ENCODE results near the gene TMEM107. TPM values are rescaled to one million over a fixed set of nuclear protein-coding genes. Genes with fewer than 3 reads are reported as not detected.

TMEM107 gene
- total and polyA plus RNA-seq, 2 donors = 21.3 to 71.6 TPM

- H3K9me3 ChIP-seq (ENCODE audit: control insufficient read depth in 2 of 2, insufficient read depth in 1 of 2, low read length in 1 of 2) = peaks cover 0 to 3% of the 10 kb centered on the region in 2 donors
- peak overlapping the region; percentile 9 to 53 for H3K4me3 ChIP-seq (ENCODE audit: low read length in 2 of 2)
- H3K4me1 ChIP-seq (ENCODE audit: control insufficient read depth in 2 of 2, insufficient read depth in 2 of 2, low read length in 2 of 2) = peaks cover 45 to 77% of the 10 kb centered on the region in 2 donors
- H3K27me3 ChIP-seq (ENCODE audit: control insufficient read depth in 2 of 2, insufficient read depth in 1 of 2, low read length in 1 of 2) = no peaks in the 10 kb centered on the region
- peaks cover 14 to 20% of the 10 kb centered on the region in 2 donors for H3K36me3 ChIP-seq (ENCODE audit: control insufficient read depth in 2 of 2, insufficient read depth in 2 of 2, low read length in 1 of 2)
- H3K27ac ChIP-seq (ENCODE audit: low read depth in 1 of 2, low read length in 1 of 2) = peak overlapping the region; percentile 91 to 94
- DNase-seq (ENCODE audit: low read depth in 6 of 9, low spot score in 9 of 9) = peak in 5 of 9 donors; percentile 77 to 91 (median 85)
- WGBS = 11% methylated on average over 22 of the region's 22 CpGs
Measured at GRCh38 chr17:8153957-8154607, 22.1 kb downstream of the TMEM107 start.

DNA sequence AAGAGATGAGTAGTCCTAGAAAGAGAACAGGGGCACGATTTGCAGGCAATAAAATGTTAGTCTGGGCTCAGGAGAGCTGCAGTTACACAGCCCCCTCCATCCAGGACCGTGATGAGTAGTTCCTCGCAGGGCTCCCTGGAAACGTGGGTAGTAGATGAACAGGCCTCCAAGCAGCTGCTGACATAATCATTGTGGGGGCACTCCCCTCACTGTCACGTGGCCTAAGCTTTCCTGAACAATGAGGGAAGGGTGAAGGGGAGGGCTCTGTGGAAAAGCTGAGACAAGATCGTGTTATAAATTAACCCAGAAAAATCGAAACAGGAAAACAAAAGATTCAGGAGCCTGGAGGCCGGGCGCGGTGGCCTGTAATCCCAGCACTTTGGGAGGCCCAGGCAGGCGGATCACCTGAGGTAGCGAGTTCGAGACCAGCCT, 22.6 kb downstream of the TMEM107 start:
- Histone ChIP-seq H3K9me3 (ENCODE audit: control insufficient read depth in 2 of 2, insufficient read depth in 1 of 2, low read length in 1 of 2) (peaks cover 0 to 3% of the 10 kb centered on the region in 2 donors), H3K27me3 (ENCODE audit: control insufficient read depth in 2 of 2, insufficient read depth in 1 of 2, low read length in 1 of 2) (no peaks in the 10 kb centered on the region), H3K4me3 (ENCODE audit: low read length in 2 of 2) (peak overlapping the region in 1 of 2 donors; percentile 53), H3K27ac (ENCODE audit: low read depth in 1 of 2, low read length in 1 of 2) (peak overlapping the region; percentile 91 to 94), H3K4me1 (ENCODE audit: control insufficient read depth in 2 of 2, insufficient read depth in 2 of 2, low read length in 2 of 2) (peaks cover 43 to 73% of the 10 kb centered on the region in 2 donors), H3K36me3 (ENCODE audit: control insufficient read depth in 2 of 2, insufficient read depth in 2 of 2, low read length in 1 of 2) (peaks cover 17 to 20% of the 10 kb centered on the region in 2 donors)
- 53% methylated on average over 13 of the region's 13 CpGs for WGBS
- peak in 1 of 9 donors; percentile 35 for DNase-seq (ENCODE audit: low read depth in 6 of 9, low spot score in 9 of 9)

DNA sequence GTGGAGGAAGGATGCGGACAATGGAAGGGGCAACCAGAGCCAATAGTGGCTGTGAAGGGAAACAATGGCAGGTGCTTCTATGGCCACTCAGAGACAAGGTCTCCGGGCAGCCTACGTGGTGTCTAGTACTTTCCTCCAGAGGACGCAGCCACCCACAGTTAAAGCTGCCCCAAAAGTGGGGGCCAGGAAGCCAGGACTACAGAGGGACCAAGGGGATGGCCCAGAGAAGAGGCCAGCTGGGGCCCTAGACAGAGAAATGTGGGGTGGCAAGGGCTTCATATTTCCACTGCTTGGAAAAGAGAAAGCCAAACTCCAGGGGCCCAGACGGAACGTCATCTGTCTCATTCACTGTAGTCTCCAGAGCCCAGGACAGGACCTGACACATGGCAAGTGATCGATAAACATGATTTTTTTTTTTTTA, 23.1 kb downstream of the TMEM107 start:
- Histone ChIP-seq H3K27ac (ENCODE audit: low read depth in 1 of 2, low read length in 1 of 2) (peak overlapping the region; percentile 74 to 94), H3K4me3 (ENCODE audit: low read length in 2 of 2) (no peak overlapping the region), H3K27me3 (ENCODE audit: control insufficient read depth in 2 of 2, insufficient read depth in 1 of 2, low read length in 1 of 2) (no peaks in the 10 kb centered on the region), H3K36me3 (ENCODE audit: control insufficient read depth in 2 of 2, insufficient read depth in 2 of 2, low read length in 1 of 2) (peaks cover 21 to 22% of the 10 kb centered on the region in 2 donors), H3K9me3 (ENCODE audit: control insufficient read depth in 2 of 2, insufficient read depth in 1 of 2, low read length in 1 of 2) (peaks cover 0 to 3% of the 10 kb centered on the region in 2 donors), H3K4me1 (ENCODE audit: control insufficient read depth in 2 of 2, insufficient read depth in 2 of 2, low read length in 2 of 2) (peaks cover 40 to 68% of the 10 kb centered on the region in 2 donors)
- WGBS = 96% methylated on average over 7 of the region's 7 CpGs
- DNase-seq (ENCODE audit: low read depth in 6 of 9, low spot score in 9 of 9) = no peak

DNA sequence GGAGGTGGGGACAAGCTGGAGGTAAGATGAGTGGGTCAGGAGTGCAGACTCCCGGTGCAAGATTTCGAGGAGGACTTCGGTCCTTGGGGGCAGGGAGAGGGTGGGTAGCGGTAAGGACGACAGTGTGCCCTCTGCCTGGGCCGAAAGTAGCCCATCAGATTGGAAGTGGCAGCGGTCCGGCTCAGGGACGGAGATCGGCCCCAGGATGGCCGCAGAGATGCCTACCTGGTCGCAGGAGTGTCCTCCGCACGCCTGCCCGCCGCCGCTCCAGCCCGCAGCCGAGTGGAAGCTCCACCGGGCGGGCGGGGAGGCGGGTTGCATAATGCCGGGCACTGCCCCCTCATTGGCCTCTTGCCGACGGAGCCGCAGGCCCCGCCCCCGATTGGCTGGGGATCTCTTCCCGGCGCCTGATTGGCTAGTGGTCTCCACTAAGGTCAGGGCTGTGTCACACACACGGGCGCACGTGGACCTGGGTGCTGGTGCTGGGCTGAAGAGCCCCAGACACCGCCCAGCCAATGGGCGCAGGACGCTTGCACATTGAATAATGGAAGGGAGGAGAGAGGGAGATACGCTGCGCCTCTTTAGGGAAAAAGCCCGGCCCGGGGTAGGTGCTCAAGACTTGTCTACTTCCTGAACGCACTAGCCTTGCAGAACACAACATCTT, 23.9 kb downstream of the TMEM107 start, which contains the start of gene PER1:
TSS of gene PER1 (minus strand) at position 293 of the 664 bp plus-strand sequence. CDS start 1,698 bp downstream, outside the sequence.
- no peaks in the 10 kb centered on the region for H3K27me3 ChIP-seq (ENCODE audit: control insufficient read depth in 2 of 2, insufficient read depth in 1 of 2, low read length in 1 of 2)
- H3K27ac ChIP-seq (ENCODE audit: low read depth in 1 of 2, low read length in 1 of 2) = peak within 1 kb of the TSS; percentile 94
- peaks cover 28 to 30% of the 10 kb centered on the region in 2 donors for H3K36me3 ChIP-seq (ENCODE audit: control insufficient read depth in 2 of 2, insufficient read depth in 2 of 2, low read length in 1 of 2)
- H3K4me1 ChIP-seq (ENCODE audit: control insufficient read depth in 2 of 2, insufficient read depth in 2 of 2, low read length in 2 of 2) = peaks cover 40 to 65% of the 10 kb centered on the region in 2 donors
- WGBS = 12% methylated on average over 42 of the region's 42 CpGs
- peak in 5 of 9 donors; percentile 72 to 87 (median 81) for DNase-seq (ENCODE audit: low read depth in 6 of 9, low spot score in 9 of 9)
- H3K9me3 ChIP-seq (ENCODE audit: control insufficient read depth in 2 of 2, insufficient read depth in 1 of 2, low read length in 1 of 2) = peaks cover 0 to 3% of the 10 kb centered on the region in 2 donors
- H3K4me3 ChIP-seq (ENCODE audit: low read length in 2 of 2) = peak within 1 kb of the TSS; percentile 61 to 70

DNA sequence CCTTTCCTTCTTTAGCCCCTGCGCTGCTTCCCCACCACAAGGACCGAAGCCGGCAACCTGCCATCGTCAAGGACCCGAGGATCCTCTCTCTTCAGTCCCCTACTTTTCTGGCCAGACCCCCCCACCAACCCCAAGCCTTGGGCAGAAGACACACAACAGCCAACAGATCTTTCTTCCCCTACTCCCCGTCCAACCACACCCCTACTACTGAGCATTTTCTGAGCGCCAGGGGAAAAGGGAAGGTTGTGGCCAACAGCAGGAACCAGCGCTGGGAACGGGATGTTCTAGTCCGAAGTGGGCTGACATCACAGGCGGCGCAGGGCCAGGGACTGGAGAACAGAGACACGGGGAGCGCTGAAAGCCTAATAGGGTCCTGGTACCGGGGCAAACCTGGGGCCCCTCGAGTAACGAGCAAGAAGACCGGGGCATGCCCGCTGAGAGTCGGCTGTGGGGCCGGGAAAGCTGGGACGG, 24.5 kb downstream of the TMEM107 start:
- H3K27ac ChIP-seq (ENCODE audit: low read depth in 1 of 2, low read length in 1 of 2) = peak overlapping the region; percentile 94
- peaks cover 34 to 36% of the 10 kb centered on the region in 2 donors for H3K36me3 ChIP-seq (ENCODE audit: control insufficient read depth in 2 of 2, insufficient read depth in 2 of 2, low read length in 1 of 2)
- no peaks in the 10 kb centered on the region for H3K27me3 ChIP-seq (ENCODE audit: control insufficient read depth in 2 of 2, insufficient read depth in 1 of 2, low read length in 1 of 2)
- 1% methylated on average over 22 of the region's 22 CpGs for WGBS
- peak in 2 of 9 donors; percentile 34 to 55 for DNase-seq (ENCODE audit: low read depth in 6 of 9, low spot score in 9 of 9)
- peaks cover 37 to 59% of the 10 kb centered on the region in 2 donors for H3K4me1 ChIP-seq (ENCODE audit: control insufficient read depth in 2 of 2, insufficient read depth in 2 of 2, low read length in 2 of 2)
- H3K9me3 ChIP-seq (ENCODE audit: control insufficient read depth in 2 of 2, insufficient read depth in 1 of 2, low read length in 1 of 2) = peaks cover 0 to 3% of the 10 kb centered on the region in 2 donors
- peak overlapping the region; percentile 61 to 70 for H3K4me3 ChIP-seq (ENCODE audit: low read length in 2 of 2)

- H3K9me3 ChIP-seq (ENCODE audit: control insufficient read depth in 2 of 2, insufficient read depth in 1 of 2, low read length in 1 of 2) = peaks cover 0 to 3% of the 10 kb centered on the region in 2 donors
- peaks cover 39 to 41% of the 10 kb centered on the region in 2 donors for H3K36me3 ChIP-seq (ENCODE audit: control insufficient read depth in 2 of 2, insufficient read depth in 2 of 2, low read length in 1 of 2)
- peak overlapping the region; percentile 61 to 70 for H3K4me3 ChIP-seq (ENCODE audit: low read length in 2 of 2)
- under 1% methylated on average over 38 of the region's 38 CpGs for WGBS
- H3K4me1 ChIP-seq (ENCODE audit: control insufficient read depth in 2 of 2, insufficient read depth in 2 of 2, low read length in 2 of 2) = peaks cover 37 to 57% of the 10 kb centered on the region in 2 donors
- peak overlapping the region; percentile 94 for H3K27ac ChIP-seq (ENCODE audit: low read depth in 1 of 2, low read length in 1 of 2)
- DNase-seq (ENCODE audit: low read depth in 6 of 9, low spot score in 9 of 9) = peak in 8 of 9 donors; percentile 82 to 94 (median 88)
- no peaks in the 10 kb centered on the region for H3K27me3 ChIP-seq (ENCODE audit: control insufficient read depth in 2 of 2, insufficient read depth in 1 of 2, low read length in 1 of 2)
Measured at GRCh38 chr17:8151120-8151640, 25.0 kb downstream of the TMEM107 start.

GRCh38 chr17:8150194-8151119, 25.7 kb downstream of the TMEM107 start:
- H3K36me3 ChIP-seq (ENCODE audit: control insufficient read depth in 2 of 2, insufficient read depth in 2 of 2, low read length in 1 of 2) = peaks cover 46 to 48% of the 10 kb centered on the region in 2 donors
- peaks cover 32 to 50% of the 10 kb centered on the region in 2 donors for H3K4me1 ChIP-seq (ENCODE audit: control insufficient read depth in 2 of 2, insufficient read depth in 2 of 2, low read length in 2 of 2)
- peak overlapping the region; percentile 61 to 70 for H3K4me3 ChIP-seq (ENCODE audit: low read length in 2 of 2)
- H3K27me3 ChIP-seq (ENCODE audit: control insufficient read depth in 2 of 2, insufficient read depth in 1 of 2, low read length in 1 of 2) = no peaks in the 10 kb centered on the region
- 87% methylated on average over 18 of the region's 18 CpGs for WGBS
- peaks cover 0 to 3% of the 10 kb centered on the region in 2 donors for H3K9me3 ChIP-seq (ENCODE audit: control insufficient read depth in 2 of 2, insufficient read depth in 1 of 2, low read length in 1 of 2)
- H3K27ac ChIP-seq (ENCODE audit: low read depth in 1 of 2, low read length in 1 of 2) = peak overlapping the region; percentile 47 to 72
- no peak for DNase-seq (ENCODE audit: low read depth in 6 of 9, low spot score in 9 of 9)

All from thymus (tissue), 11 donors.